Pancreas (tissue), 10 donors: Measurements from ENCODE around the gene MLF2. TPM values are rescaled to one million over a fixed set of nuclear protein-coding genes. Genes with fewer than 3 reads are reported as not detected.

Experiments
- ATAC-seq, 4 donors: fragments of 200-7000 bp; cut with Tn5 transposase; one replicate each; pipeline versions ENCODE4 v1.8.0 to v1.9.1; 2020; ENCODE audit warnings: mild to moderate bottlenecking in 4 of 4, moderate library complexity in 4 of 4
- DNase-seq, 6 donors: peaks; one replicate each; pipeline ENCODE4 v3.0.0-alpha.2; 2020
- FAIRE-seq: peaks from 2 replicates; lab custom pipeline; 2012; peaks lifted over from hg19 to GRCh38; lab: Jason Lieb, UNC
- H3K27ac ChIP-seq, 4 donors: fragments of 200-600 bp; sonication (generic); 1 replicate in 3 of 4; 2 replicates in 1 of 4; pipeline versions ENCODE4 v1.5.0 to v1.8.0; 2020
- H3K27me3 ChIP-seq, 4 donors: fragments of 200-600 bp; one replicate each; pipeline ENCODE4 v1.8.0; 2021
- H3K36me3 ChIP-seq, 3 donors: fragments of 200-600 bp; sonication (generic) in 1 of 3; one replicate each; pipeline versions ENCODE4 v1.5.0 to v1.8.0; 2020 to 2021
- H3K4me1 ChIP-seq, 3 donors: fragments of 200-600 bp; one replicate each; pipeline ENCODE4 v1.8.0; 2021
- H3K4me3 ChIP-seq, 4 donors: fragments of 200-600 bp; sonication (generic) in 2 of 4; one replicate each; pipeline versions ENCODE4 v1.5.0 to v1.8.0; 2020 to 2021
- H3K9me3 ChIP-seq, 4 donors: fragments of 200-600 bp; one replicate each; pipeline ENCODE4 v1.8.0; 2021
- WGBS, 2 donors: extraction: QIAGEN DNeasy Blood & Tissue Kit; methylation state at CpG; one replicate each; pipeline ENCODE4 v1.1.7; 2013; 5-methylcytosine and 5-hydroxymethylcytosine counted together
- intact Hi-C, 3 donors: fragments of 100-400 bp; cut with DNase I; formaldehyde crosslinking; loops; one replicate each; pipeline versions ENCODE4 v1.11.1 to v1.14.2; 2022
- polyA plus RNA-seq, 2 donors: library from polyadenylated mRNA; stranded (reverse); fragments of 200-250 nt; gene quantifications; one replicate each; pipeline ENCODE4 v1.2.3, GENCODE V29; 2013
- total RNA-seq, 6 donors: library from RNA; stranded (reverse); fragmentation: NEBNext Ultra II Directional in 4 of 6; extraction: Animal tissue kit (Norgen Biotek cat#: 25700) in 4 of 6; gene quantifications; one replicate each; pipeline versions ENCODE4 v1.2.1 to v1.2.4, GENCODE V29; 2021 to 2023
- TF ChIP-seq, protein P1 (sequence below), 4 donors: fragments of 200-600 bp; sonication (generic) in 3 of 4; IDR thresholded peaks; one replicate each; pipeline versions ENCODE4 v1.5.0 to v1.8.0; 2021; ENCODE audit warnings: antibody characterized with exemption in 4 of 4
- donor health status: healthy with polysubstance abuse.
- donor health status: DM: no; HTN: no; CAD: no; lungs with moderate emphysema.
- donor health status: DM: no; HTN: no; CAD: no.
- donor health status: control.
- donor health status: control.
- donor health status: Bipolar disorder and iron deficiency.
- donor health status: DM: yes; HTN: yes; CAD: no.
- donor health status: DM: no; HTN: no; CAD: no.
- donor health status: DM: no; HTN: no; CAD: no.
- donor health status: DM: yes; HTN: yes; CAD: no.

The MLF2 gene
- total and polyA plus RNA-seq, 8 donors = 38.5 to 111 (median 60.8) TPM

DNA sequence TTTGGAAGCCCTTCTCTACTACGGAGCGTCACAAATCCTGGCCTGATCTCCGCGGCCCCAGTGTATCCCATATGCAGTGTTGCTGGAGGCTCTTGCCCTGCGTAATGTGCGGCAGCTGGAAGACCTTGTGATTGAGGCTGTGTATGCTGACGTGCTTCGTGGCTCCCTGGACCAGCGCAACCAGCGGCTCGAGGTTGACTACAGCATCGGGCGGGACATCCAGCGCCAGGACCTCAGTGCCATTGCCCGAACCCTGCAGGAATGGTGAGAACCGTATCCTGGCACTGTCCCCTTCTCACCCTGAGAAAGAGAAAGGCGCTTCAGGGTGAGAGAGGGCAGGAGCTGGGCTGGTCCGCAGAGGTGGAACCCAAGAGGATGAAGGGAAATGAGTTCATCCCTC, 23.8 kb downstream of the MLF2 start:
- Histone ChIP-seq H3K9me3 (no peaks in the 10 kb centered on the region), H3K4me1 (peaks cover 0 to 6% (median 0%) of the 10 kb centered on the region in 3 donors), H3K27me3 (no peaks in the 10 kb centered on the region), H3K27ac (no peak overlapping the region), H3K4me3 (no peak overlapping the region), H3K36me3 (peaks cover 0 to 28% (median 10%) of the 10 kb centered on the region in 3 donors)
- 92 to 96% methylated on average over 18 of the region's 18 CpGs for WGBS, 2 donors
- no peak for ATAC-seq
- intact Hi-C loops = no loop called here
- DNase-seq = no peak
- TF ChIP-seq, protein P1, sequence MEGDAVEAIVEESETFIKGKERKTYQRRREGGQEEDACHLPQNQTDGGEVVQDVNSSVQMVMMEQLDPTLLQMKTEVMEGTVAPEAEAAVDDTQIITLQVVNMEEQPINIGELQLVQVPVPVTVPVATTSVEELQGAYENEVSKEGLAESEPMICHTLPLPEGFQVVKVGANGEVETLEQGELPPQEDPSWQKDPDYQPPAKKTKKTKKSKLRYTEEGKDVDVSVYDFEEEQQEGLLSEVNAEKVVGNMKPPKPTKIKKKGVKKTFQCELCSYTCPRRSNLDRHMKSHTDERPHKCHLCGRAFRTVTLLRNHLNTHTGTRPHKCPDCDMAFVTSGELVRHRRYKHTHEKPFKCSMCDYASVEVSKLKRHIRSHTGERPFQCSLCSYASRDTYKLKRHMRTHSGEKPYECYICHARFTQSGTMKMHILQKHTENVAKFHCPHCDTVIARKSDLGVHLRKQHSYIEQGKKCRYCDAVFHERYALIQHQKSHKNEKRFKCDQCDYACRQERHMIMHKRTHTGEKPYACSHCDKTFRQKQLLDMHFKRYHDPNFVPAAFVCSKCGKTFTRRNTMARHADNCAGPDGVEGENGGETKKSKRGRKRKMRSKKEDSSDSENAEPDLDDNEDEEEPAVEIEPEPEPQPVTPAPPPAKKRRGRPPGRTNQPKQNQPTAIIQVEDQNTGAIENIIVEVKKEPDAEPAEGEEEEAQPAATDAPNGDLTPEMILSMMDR (IDR thresholded peaks at IDR 0.05) = no peak
- FAIRE-seq = no peak

DNA sequence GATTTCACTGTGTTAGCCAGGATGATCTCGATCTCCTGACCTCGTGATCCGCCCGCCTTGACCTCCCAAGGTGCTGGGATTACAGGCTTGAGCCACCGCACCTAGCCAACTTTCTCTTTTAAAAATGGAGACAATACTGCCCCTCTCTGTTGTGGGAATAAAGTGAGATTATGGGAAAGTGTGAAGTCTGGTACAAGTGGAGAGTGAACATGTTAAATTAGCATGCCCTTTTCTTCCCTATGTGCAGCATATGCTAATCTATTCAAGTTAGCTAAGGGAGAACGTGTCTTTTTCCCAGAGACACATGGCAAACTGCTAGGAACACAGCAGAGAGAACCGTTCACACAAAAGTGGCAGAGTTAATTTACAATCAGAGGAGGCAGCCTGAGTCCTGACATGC, 27.6 kb downstream of the MLF2 start:
- ATAC-seq (no peak), DNase-seq (no peak), FAIRE-seq (no peak)
- WGBS, 2 donors = 93 to 94% methylated on average over 7 of the region's 7 CpGs
- H3K27ac ChIP-seq = no peak overlapping the region
- peaks cover 0 to 13% (median under 1%) of the 10 kb centered on the region in 3 donors for H3K36me3 ChIP-seq
- peaks cover 0 to 6% (median 0%) of the 10 kb centered on the region in 3 donors for H3K4me1 ChIP-seq
- H3K9me3 ChIP-seq = no peaks in the 10 kb centered on the region
- no peaks in the 10 kb centered on the region for H3K27me3 ChIP-seq
- intact Hi-C loops = no loop called here
- TF ChIP-seq, protein P1 (IDR thresholded peaks at IDR 0.05) = no peak
- no peak overlapping the region for H3K4me3 ChIP-seq

DNA sequence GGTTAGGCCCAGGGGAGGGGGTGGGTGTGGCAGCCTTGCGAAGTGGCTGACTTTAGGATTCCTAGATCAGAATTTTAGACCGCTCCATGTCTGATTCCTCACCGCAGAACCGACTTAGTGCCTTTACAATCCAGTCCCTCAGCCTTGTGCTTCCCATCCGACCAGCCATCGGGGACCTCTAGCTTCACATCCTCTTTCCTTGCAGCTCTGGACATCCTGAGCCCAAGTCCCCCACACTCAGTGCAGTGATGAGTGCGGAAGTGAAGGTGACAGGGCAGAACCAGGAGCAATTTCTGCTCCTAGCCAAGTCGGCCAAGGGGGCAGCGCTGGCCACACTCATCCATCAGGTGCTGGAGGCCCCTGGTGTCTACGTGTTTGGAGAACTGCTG, 28.5 kb downstream of the MLF2 start:
- intact Hi-C loops = no loop called here

DNA sequence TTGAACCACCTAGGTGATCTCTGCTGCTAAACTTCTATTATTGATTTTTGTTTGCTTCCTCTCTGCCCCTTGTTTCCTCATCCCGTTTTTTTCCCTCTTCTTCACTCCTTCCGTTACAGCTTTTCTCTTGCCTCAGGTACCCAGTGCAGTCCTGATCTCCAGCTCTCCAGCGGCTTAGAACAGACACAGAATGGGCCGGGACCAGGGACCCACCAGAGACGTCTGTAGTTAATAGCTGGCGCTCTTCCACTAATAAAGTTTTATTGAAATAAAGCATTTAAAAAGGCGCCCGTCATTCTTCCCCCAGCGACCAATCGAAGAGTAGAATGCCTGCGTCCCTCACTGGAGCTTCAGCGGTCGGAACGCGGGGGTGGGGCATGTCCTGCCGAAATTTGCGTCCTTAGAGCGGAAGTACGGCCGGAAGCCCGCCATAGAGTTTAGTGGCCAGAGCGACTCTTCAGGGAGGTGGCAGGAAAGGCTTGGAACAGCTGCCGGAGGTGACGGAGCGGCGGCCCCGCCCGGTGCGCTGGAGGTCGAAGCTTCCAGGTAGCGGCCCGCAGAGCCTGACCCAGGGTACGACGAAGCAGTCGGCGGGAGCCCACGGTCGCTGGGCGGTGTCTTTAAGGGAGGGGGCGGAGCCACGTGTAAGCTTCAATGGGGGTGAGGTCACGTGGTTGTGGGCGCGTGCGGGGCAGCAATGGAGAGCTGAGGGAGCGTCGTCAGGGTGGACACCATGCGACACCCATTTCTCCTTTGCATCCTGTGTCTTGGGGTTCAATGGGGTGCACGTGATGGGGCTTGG, 29.1 kb downstream of the MLF2 start, which contains the start of gene COPS7A:
TSS of gene COPS7A (plus strand) at position 440 of the 802 bp plus-strand sequence. CDS start 611 bp downstream, outside the sequence.
- intact Hi-C loops = no loop called here
- H3K27me3 ChIP-seq = no peaks in the 10 kb centered on the region
- DNase-seq (peak; percentile 90 to 99 (median 98)), ATAC-seq (peak; percentile 97 to 99 (median 98)), FAIRE-seq (peak; percentile 93)
- TF ChIP-seq, protein P1 (IDR thresholded peaks at IDR 0.05) = no peak
- H3K4me3 ChIP-seq = peak within 1 kb of the TSS; percentile 30 to 65 (median 44)
- WGBS, 2 donors = 1% methylated on average over 48 to 49 of the region's 49 CpGs
- no peaks in the 10 kb centered on the region for H3K36me3 ChIP-seq
- H3K4me1 ChIP-seq = peaks cover 0 to 6% (median 0%) of the 10 kb centered on the region in 3 donors
- peak within 1 kb of the TSS; percentile 71 to 89 (median 82) for H3K27ac ChIP-seq
- H3K9me3 ChIP-seq = no peaks in the 10 kb centered on the region

More for the DNA sequence above, 28.5 kb downstream of the MLF2 start:
- 16 to 19% methylated on average over 10 of the region's 10 CpGs for WGBS, 2 donors
- ATAC-seq (peak in 2 of 4 donors; percentile 15 to 21), DNase-seq (peak in 3 of 6 donors; percentile 26 to 39 (median 28)), FAIRE-seq (no peak)
- H3K4me1 ChIP-seq = peaks cover 0 to 6% (median 0%) of the 10 kb centered on the region in 3 donors
- H3K36me3 ChIP-seq = peaks cover 0 to 4% (median 0%) of the 10 kb centered on the region in 3 donors
- peak overlapping the region; percentile 71 to 89 (median 82) for H3K27ac ChIP-seq
- no peaks in the 10 kb centered on the region for H3K9me3 ChIP-seq
- TF ChIP-seq, protein P1 (IDR thresholded peaks at IDR 0.05) = no peak
- peak overlapping the region; percentile 30 to 65 (median 44) for H3K4me3 ChIP-seq
- H3K27me3 ChIP-seq = no peaks in the 10 kb centered on the region
